Endothelial cell (in vitro differentiated cells): Measurements from ENCODE around the gene THRB. TPM values are rescaled to one million over a fixed set of nuclear protein-coding genes. Genes with fewer than 3 reads are reported as not detected.

Source experiments
- DNase-seq: peaks from one replicate; pipeline ENCODE4 v3.0.0; 2021; ENCODE audit warnings: low spot score
- H3K27ac Mint-ChIP-seq: one replicate; pipeline ENCODE4 v1.8.0; 2021; ENCODE audit warnings: mixed read lengths, inconsistent platforms; ENCODE audit not compliant: unreplicated experiment
- H3K27me3 Mint-ChIP-seq: one replicate; pipeline ENCODE4 v1.8.0; 2021; ENCODE audit warnings: mild to moderate bottlenecking, moderate library complexity, mixed read lengths, inconsistent platforms; ENCODE audit not compliant: unreplicated experiment
- H3K36me3 Mint-ChIP-seq: one replicate; pipeline ENCODE4 v1.8.0; 2021; ENCODE audit warnings: mild to moderate bottlenecking, low read depth, mixed read lengths, inconsistent platforms; ENCODE audit not compliant: unreplicated experiment
- H3K4me1 Mint-ChIP-seq: one replicate; pipeline ENCODE4 v1.8.0; 2021; ENCODE audit warnings: mild to moderate bottlenecking, mixed read lengths, inconsistent platforms; ENCODE audit not compliant: unreplicated experiment
- H3K4me3 Mint-ChIP-seq: one replicate; pipeline ENCODE4 v1.8.0; 2021; ENCODE audit warnings: mild to moderate bottlenecking, mixed read lengths, inconsistent platforms; ENCODE audit not compliant: unreplicated experiment
- H3K9me3 Mint-ChIP-seq: one replicate; pipeline ENCODE4 v1.8.0; 2021; ENCODE audit warnings: mixed read lengths, inconsistent platforms; ENCODE audit not compliant: unreplicated experiment
- total RNA-seq: library from RNA; stranded (reverse); fragmentation: NEBNext Ultra II Directional; extraction: Animal tissue kit (Norgen Biotek cat#: 25700); gene quantifications from one replicate; pipeline ENCODE4 v1.2.1, GENCODE V29; 2021; ENCODE audit not compliant: unreplicated experiment
- TF ChIP-seq, protein P1 (sequence below): fragments of 200-600 bp; sonication (generic); IDR thresholded peaks from one replicate; pipeline ENCODE4 v1.5.0; 2021; ENCODE audit warnings: antibody characterized with exemption; ENCODE audit not compliant: unreplicated experiment

Gene THRB
- total RNA-seq, 1 donor from 2014 or later: 0.38 TPM

DNA sequence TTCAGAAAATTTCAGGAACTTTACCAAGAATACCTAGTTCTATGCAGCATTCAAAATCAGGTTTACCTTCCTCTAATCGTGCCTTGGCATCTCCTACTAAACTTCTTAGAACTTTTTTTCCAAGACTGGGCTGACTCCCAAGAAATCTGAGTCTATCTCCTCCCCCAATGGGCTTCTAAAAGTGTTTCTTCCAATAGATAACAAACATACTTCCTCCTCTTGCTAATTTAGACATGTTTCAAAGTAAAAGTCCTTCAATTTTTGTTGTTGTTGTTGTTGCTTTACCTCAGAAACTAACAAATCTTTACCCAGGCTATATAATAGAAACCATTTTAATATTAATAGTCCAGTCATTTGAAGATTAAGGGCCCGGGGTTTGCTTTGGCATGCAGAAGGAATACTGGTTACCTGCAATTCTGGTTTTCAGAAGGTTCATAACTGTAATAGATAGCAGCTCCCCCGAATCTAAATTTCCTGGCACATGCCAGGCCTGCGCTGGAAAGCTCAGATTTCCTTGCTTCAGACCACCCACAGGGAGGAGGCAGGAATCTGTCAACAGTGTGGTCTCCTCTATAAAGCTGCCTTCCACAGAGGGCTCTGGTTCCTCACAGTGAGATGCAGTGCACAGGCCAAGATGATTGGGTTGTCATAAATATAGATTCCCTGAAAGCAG, 188.7 kb downstream of the THRB start:
- peak; percentile 7 for DNase-seq
- Mint-ChIP-seq H3K36me3 (no peaks in the 10 kb centered on the region), H3K27ac (no peak overlapping the region), H3K27me3 (no peaks in the 10 kb centered on the region), H3K4me1 (peaks cover 5% of the 10 kb centered on the region), H3K4me3 (no peak overlapping the region), H3K9me3 (no peaks in the 10 kb centered on the region)
- TF ChIP-seq, protein P1, sequence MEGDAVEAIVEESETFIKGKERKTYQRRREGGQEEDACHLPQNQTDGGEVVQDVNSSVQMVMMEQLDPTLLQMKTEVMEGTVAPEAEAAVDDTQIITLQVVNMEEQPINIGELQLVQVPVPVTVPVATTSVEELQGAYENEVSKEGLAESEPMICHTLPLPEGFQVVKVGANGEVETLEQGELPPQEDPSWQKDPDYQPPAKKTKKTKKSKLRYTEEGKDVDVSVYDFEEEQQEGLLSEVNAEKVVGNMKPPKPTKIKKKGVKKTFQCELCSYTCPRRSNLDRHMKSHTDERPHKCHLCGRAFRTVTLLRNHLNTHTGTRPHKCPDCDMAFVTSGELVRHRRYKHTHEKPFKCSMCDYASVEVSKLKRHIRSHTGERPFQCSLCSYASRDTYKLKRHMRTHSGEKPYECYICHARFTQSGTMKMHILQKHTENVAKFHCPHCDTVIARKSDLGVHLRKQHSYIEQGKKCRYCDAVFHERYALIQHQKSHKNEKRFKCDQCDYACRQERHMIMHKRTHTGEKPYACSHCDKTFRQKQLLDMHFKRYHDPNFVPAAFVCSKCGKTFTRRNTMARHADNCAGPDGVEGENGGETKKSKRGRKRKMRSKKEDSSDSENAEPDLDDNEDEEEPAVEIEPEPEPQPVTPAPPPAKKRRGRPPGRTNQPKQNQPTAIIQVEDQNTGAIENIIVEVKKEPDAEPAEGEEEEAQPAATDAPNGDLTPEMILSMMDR: no peak

DNA sequence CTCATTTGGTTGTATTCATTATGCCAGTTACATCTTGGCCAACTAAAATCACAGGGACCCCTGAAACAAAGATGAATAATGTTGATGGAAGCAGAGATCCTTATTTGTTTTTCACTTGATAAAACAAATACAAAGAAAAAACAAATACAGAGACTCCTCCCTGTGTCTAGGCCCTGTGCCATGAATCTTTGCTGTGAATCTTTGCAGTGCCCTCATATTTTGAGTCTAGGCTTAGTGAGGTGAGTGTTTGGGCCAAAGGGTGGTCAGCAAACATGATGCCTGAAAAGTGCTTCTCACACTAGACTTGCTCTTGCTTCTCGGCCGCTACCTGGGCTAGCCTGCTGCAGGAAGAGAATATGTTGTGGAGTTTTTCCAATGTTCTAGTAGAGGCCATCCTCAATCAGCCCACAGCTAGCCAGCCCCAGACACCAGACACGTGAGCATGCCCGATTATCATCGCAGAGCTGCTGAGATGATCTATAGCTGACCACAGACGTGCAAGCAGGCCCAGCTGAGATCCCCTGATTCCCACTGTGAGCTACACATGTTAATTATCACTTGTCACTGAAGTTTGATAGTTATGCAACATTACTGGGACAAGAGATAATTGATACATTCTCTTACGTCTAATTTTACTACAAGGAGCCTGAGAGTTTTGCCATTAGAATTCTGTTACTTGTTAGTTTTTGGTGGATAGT, 191.4 kb downstream of the THRB start:
- TF ChIP-seq, protein P1: no peak
- Mint-ChIP-seq H3K27ac (no peak overlapping the region), H3K4me3 (no peak overlapping the region), H3K4me1 (peaks cover 5% of the 10 kb centered on the region), H3K9me3 (no peaks in the 10 kb centered on the region), H3K27me3 (no peaks in the 10 kb centered on the region), H3K36me3 (no peaks in the 10 kb centered on the region)
- DNase-seq: no peak

DNA sequence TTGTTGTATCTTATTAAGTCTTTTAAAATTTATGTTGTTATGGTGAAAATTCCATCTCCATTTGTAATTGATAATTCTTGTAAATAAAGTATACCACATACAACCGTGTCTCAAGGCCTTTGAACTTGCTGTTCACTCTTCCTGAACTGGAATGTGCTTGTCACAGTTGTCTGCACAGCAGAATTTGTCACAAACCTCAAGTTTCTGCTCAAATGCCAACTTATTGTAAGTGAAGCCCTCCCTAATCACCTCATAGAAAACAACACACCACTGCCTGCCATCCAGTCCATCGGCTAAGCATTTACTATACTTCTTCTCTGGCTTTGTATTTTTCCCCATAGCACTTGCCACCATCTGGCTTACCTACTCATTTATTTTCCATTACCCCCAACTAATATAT, 192.3 kb downstream of the THRB start:
- Mint-ChIP-seq H3K27me3 (no peaks in the 10 kb centered on the region), H3K4me1 (peaks cover 5% of the 10 kb centered on the region), H3K4me3 (no peak overlapping the region)

DNA sequence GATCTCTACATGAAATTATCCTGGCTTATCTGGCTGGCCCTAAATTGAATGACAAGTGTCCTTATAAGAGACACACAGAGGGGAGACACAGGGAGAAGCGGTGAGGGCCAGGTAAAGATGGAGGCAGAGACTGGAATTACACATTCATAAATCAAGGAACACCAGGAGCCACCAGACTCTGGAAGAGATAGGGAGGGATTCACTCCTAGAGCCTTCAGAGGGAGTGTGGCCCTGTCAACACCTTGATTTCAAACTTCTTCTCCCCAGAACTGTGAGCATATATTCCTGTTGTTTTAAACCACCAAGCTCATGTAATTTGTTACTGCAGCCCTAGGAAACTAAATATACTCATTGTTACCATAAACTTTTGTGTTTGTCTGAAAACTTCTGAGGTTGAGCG, 193.7 kb downstream of the THRB start:
- DNase-seq: no peak
- H3K27me3 Mint-ChIP-seq: no peaks in the 10 kb centered on the region
- no peaks in the 10 kb centered on the region for H3K9me3 Mint-ChIP-seq
- TF ChIP-seq, protein P1: no peak
- no peak overlapping the region for H3K4me3 Mint-ChIP-seq
- H3K27ac Mint-ChIP-seq: no peak overlapping the region
- H3K4me1 Mint-ChIP-seq: peaks cover 2% of the 10 kb centered on the region
- H3K36me3 Mint-ChIP-seq: no peaks in the 10 kb centered on the region

More for the DNA sequence above, 192.3 kb downstream of the THRB start:
- Mint-ChIP-seq H3K27ac (no peak overlapping the region), H3K9me3 (no peaks in the 10 kb centered on the region), H3K36me3 (no peaks in the 10 kb centered on the region)
- TF ChIP-seq, protein P1: no peak
- no peak for DNase-seq
